Measurements from ENCODE around the gene FES. TPM values are rescaled to one million over a fixed set of nuclear protein-coding genes. Genes with fewer than 3 reads are reported as not detected.

FES gene
- polyA plus RNA-seq, 1 donor from 2014 or later, result not detected

DNA sequence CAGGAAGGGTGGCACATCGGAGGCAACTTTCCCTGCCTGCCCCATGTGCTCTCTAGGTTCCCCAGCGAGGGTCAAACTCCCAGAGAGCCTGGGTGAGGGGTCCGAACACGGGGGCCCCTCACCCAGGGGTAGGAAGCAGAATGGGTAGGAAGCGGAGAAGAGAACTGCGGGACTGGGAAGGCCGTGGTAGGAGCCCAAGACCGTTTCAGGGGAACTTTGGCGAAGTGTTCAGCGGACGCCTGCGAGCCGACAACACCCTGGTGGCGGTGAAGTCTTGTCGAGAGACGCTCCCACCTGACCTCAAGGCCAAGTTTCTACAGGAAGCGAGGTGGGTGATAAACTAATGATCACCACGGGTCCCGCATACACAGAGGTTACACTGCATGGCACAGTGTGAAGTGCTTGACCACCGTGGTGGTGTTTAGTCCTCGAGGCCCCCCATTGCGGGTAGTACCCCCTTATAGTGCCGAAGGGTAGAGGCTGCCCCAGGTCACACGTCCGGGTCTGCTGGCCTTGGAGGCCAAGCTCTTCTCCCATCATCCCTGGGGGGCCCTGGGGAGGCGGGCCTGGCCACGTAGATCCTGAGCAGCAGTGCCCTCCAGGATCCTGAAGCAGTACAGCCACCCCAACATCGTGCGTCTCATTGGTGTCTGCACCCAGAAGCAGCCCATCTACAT lies 8.3 kb downstream of the FES start:
- H3K9me3 ChIP-seq (ENCODE audit: low read length), result no peaks in the 10 kb centered on the region
- H3K9ac ChIP-seq (ENCODE audit: low read length), result no peak overlapping the region
- TF ChIP-seq RAD21 (conservative IDR thresholded peaks at IDR 0.05) (no peak), EZH2 (IDR thresholded peaks at IDR 0.05; ENCODE audit: borderline replicate concordance, insufficient read depth, low read length, poor library complexity, severe bottlenecking) (no peak), POLR2AphosphoS5 (IDR thresholded peaks at IDR 0.05) (no peak), CTCF (IDR thresholded peaks at IDR 0.05; ENCODE audit: poor library complexity, severe bottlenecking) (no peak), SMC3 (conservative IDR thresholded peaks at IDR 0.05; ENCODE audit: poor library complexity) (no peak), MXI1 (conservative IDR thresholded peaks at IDR 0.05; ENCODE audit: poor library complexity, severe bottlenecking) (no peak), EP300 (conservative IDR thresholded peaks at IDR 0.05; ENCODE audit: poor library complexity, severe bottlenecking) (no peak), TAF1 (IDR thresholded peaks at IDR 0.05; ENCODE audit: low read depth) (no peak)
- TF ChIP-seq, protein P1, sequence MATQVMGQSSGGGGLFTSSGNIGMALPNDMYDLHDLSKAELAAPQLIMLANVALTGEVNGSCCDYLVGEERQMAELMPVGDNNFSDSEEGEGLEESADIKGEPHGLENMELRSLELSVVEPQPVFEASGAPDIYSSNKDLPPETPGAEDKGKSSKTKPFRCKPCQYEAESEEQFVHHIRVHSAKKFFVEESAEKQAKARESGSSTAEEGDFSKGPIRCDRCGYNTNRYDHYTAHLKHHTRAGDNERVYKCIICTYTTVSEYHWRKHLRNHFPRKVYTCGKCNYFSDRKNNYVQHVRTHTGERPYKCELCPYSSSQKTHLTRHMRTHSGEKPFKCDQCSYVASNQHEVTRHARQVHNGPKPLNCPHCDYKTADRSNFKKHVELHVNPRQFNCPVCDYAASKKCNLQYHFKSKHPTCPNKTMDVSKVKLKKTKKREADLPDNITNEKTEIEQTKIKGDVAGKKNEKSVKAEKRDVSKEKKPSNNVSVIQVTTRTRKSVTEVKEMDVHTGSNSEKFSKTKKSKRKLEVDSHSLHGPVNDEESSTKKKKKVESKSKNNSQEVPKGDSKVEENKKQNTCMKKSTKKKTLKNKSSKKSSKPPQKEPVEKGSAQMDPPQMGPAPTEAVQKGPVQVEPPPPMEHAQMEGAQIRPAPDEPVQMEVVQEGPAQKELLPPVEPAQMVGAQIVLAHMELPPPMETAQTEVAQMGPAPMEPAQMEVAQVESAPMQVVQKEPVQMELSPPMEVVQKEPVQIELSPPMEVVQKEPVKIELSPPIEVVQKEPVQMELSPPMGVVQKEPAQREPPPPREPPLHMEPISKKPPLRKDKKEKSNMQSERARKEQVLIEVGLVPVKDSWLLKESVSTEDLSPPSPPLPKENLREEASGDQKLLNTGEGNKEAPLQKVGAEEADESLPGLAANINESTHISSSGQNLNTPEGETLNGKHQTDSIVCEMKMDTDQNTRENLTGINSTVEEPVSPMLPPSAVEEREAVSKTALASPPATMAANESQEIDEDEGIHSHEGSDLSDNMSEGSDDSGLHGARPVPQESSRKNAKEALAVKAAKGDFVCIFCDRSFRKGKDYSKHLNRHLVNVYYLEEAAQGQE (IDR thresholded peaks at IDR 0.05; ENCODE audit: borderline replicate concordance), result no peak
- H4K20me1 ChIP-seq (ENCODE audit: insufficient read depth), result no peaks in the 10 kb centered on the region
- no peak overlapping the region for H3K4me3 ChIP-seq (ENCODE audit: low read length)
- no peak overlapping the region for H2AFZ ChIP-seq (ENCODE audit: low read depth, low read length)
- no peaks in the 10 kb centered on the region for H3K36me3 ChIP-seq (ENCODE audit: insufficient read depth, low read length)
- no peaks in the 10 kb centered on the region for H3K79me2 ChIP-seq (replicated peaks; ENCODE audit: insufficient read depth, low read length)
- no peak overlapping the region for H3K4me2 ChIP-seq (ENCODE audit: low read length)
- no peaks in the 10 kb centered on the region for H3F3A ChIP-seq (ENCODE audit: insufficient read depth, low read length, poor library complexity, severe bottlenecking)
- no peaks in the 10 kb centered on the region for H3K9me2 ChIP-seq (ENCODE audit: insufficient read depth, low read length)
- H3K27ac ChIP-seq (ENCODE audit: low read length), result no peak overlapping the region
- no peaks in the 10 kb centered on the region for H3K27me3 ChIP-seq (ENCODE audit: insufficient read depth, low read depth, low read length)

DNA sequence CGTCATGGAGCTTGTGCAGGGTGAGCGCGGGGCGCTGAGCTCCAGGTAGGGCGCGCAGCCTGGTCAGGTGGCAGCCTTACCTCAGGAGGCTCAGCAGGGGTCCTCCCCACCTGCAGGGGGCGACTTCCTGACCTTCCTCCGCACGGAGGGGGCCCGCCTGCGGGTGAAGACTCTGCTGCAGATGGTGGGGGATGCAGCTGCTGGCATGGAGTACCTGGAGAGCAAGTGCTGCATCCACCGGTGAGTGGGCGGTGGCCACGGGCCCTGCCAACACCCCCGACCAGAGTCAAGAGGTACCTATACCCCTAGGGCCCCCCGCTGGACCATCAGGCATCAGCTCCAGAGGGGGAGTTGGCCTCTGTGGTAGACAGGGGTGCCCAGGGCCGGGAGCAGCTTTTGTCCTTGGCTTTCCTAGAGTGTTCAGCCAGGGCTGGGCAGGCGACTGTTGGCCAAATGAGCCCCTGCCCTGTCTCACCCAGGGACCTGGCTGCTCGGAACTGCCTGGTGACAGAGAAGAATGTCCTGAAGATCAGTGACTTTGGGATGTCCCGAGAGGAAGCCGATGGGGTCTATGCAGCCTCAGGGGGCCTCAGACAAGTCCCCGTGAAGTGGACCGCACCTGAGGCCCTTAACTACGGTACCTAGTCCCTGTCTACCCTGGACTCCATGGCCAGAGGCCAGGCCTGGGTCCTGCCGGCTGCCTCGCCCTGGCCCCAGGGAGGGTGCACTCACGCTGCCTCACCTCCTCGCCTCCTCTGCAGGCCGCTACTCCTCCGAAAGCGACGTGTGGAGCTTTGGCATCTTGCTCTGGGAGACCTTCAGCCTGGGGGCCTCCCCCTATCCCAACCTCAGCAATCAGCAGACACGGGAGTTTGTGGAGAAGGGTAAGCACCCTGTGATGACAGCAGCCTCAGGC lies 9.1 kb downstream of the FES start:
- Histone ChIP-seq H3F3A (ENCODE audit: insufficient read depth, low read length, poor library complexity, severe bottlenecking) (no peaks in the 10 kb centered on the region), H3K9me2 (ENCODE audit: insufficient read depth, low read length) (no peaks in the 10 kb centered on the region), H3K9me3 (ENCODE audit: low read length) (no peaks in the 10 kb centered on the region), H3K79me2 (replicated peaks; ENCODE audit: insufficient read depth, low read length) (no peaks in the 10 kb centered on the region), H2AFZ (ENCODE audit: low read depth, low read length) (no peak overlapping the region), H3K4me2 (ENCODE audit: low read length) (no peak overlapping the region), H3K27ac (ENCODE audit: low read length) (no peak overlapping the region), H3K9ac (ENCODE audit: low read length) (no peak overlapping the region), H4K20me1 (ENCODE audit: insufficient read depth) (no peaks in the 10 kb centered on the region), H3K27me3 (ENCODE audit: insufficient read depth, low read depth, low read length) (no peaks in the 10 kb centered on the region), H3K36me3 (ENCODE audit: insufficient read depth, low read length) (no peaks in the 10 kb centered on the region), H3K4me3 (ENCODE audit: low read length) (no peak overlapping the region)
- TF ChIP-seq RAD21 (conservative IDR thresholded peaks at IDR 0.05) (no peak), SMC3 (conservative IDR thresholded peaks at IDR 0.05; ENCODE audit: poor library complexity) (no peak), EP300 (conservative IDR thresholded peaks at IDR 0.05; ENCODE audit: poor library complexity, severe bottlenecking) (no peak)
